Upper lobe of left lung (tissue), 4 donors: ENCODE results near the gene GPR33.

Experiments
- POLR2AphosphoS5 ChIP-seq, 2 donors: sonication (generic); formaldehyde crosslinking; IDR thresholded peaks; one replicate each; pipeline ENCODE4 v1.5.1; 2017; ENCODE audit warnings: antibody characterized with exemption in 2 of 2
- TF ChIP-seq, protein P1 (sequence below), 6 experiments: fragments of 450-650 bp in 4 of 6; fragments of 200-600 bp in 2 of 6; sonication (generic) in 2 of 6; IDR thresholded peaks; one replicate each; pipeline ENCODE4 v1.5.1; 2016 to 2019; ENCODE audit warnings: antibody characterized with exemption in 6 of 6

DNA sequence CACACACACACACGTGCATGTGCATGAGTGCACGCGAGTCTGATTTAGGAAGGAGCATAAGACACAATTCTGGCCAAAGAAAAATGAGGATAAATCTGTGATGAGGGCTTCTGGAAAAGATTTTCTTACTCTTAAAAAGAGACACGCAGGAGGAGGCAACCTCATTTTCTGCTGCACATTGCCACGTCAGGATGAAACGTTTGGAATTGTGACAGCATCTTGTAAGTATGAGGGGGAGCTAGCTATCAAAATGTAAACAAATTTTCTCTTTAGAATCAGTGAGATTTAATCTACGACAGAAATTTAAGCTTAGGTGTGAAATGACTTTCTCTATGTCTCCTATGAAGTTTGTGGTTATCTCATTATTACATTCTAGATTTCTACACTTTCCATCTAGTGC, 42.3 kb upstream of the GPR33 start:
- no peak for TF ChIP-seq POLR2AphosphoS5 (IDR thresholded peaks at IDR 0.05)
- TF ChIP-seq, protein P1, sequence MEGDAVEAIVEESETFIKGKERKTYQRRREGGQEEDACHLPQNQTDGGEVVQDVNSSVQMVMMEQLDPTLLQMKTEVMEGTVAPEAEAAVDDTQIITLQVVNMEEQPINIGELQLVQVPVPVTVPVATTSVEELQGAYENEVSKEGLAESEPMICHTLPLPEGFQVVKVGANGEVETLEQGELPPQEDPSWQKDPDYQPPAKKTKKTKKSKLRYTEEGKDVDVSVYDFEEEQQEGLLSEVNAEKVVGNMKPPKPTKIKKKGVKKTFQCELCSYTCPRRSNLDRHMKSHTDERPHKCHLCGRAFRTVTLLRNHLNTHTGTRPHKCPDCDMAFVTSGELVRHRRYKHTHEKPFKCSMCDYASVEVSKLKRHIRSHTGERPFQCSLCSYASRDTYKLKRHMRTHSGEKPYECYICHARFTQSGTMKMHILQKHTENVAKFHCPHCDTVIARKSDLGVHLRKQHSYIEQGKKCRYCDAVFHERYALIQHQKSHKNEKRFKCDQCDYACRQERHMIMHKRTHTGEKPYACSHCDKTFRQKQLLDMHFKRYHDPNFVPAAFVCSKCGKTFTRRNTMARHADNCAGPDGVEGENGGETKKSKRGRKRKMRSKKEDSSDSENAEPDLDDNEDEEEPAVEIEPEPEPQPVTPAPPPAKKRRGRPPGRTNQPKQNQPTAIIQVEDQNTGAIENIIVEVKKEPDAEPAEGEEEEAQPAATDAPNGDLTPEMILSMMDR (IDR thresholded peaks at IDR 0.05): no peak
